ENCODE results near the gene PDZRN3. TPM values are rescaled to one million over a fixed set of nuclear protein-coding genes. Genes with fewer than 3 reads are reported as not detected.

PDZRN3 gene
- total RNA-seq = 53.7 TPM

GRCh38 chr3:73624821-73625665 is at the start of gene PDZRN3:
PDZRN3 (minus strand) TSS chr3:73624941.

Small RNAs within 50 kb of the gene (small RNA-seq; reads per million reads assigned to genes)
- gene RNU7-119P (ENCODE audit: low replicate concordance) = not detected

Measured in metanephros (tissue), 2 donors.